H9 (cell line): ENCODE measurements around the gene INSIG1. TPM values are rescaled to one million over a fixed set of nuclear protein-coding genes. Genes with fewer than 3 reads are reported as not detected.

Experiments
- DNase-seq: peaks from one replicate; pipeline ENCODE4 v3.0.0-alpha.2; 2017
- H2AFZ ChIP-seq: one replicate; pipeline ENCODE4 v1.6.1; 2013; ENCODE audit warnings: mild to moderate bottlenecking, low read length, control low read depth, moderate library complexity
- H2AK5ac ChIP-seq: 2 replicates; pipeline ENCODE4 v1.6.1; 2013; ENCODE audit warnings: low read length, control low read depth, mixed read lengths; ENCODE audit not compliant: insufficient read length
- H2BK120ac ChIP-seq: one replicate; pipeline ENCODE4 v1.6.1; 2013; ENCODE audit warnings: low read depth, mild to moderate bottlenecking, low read length, control low read depth, inconsistent platforms; ENCODE audit not compliant: poor library complexity, severe bottlenecking
- H2BK12ac ChIP-seq: 2 replicates; pipeline ENCODE4 v1.6.1; 2013; ENCODE audit warnings: low read length, control low read depth, mixed read lengths, low read depth; ENCODE audit not compliant: insufficient read length
- H2BK15ac ChIP-seq: 2 replicates; pipeline ENCODE4 v1.6.1; 2013; ENCODE audit warnings: low read depth, low read length, control low read depth
- H2BK20ac ChIP-seq: one replicate; pipeline ENCODE4 v1.6.1; 2013; ENCODE audit warnings: low read depth, mild to moderate bottlenecking, low read length, control low read depth, inconsistent platforms; ENCODE audit not compliant: poor library complexity, severe bottlenecking
- H2BK5ac ChIP-seq: 2 replicates; pipeline ENCODE4 v1.6.1; 2013; ENCODE audit warnings: low read length, control low read depth, mixed read lengths; ENCODE audit not compliant: insufficient read length
- H3K14ac ChIP-seq: 2 replicates; pipeline ENCODE4 v1.6.1; 2013; ENCODE audit warnings: low read length, control low read depth; ENCODE audit not compliant: insufficient read depth
- H3K18ac ChIP-seq: 2 replicates; pipeline ENCODE4 v1.6.1; 2013; ENCODE audit warnings: low read depth, mild to moderate bottlenecking, mixed read lengths, low read length, control low read depth; ENCODE audit not compliant: insufficient read length
- H3K23ac ChIP-seq: 2 replicates; pipeline ENCODE4 v1.6.1; 2013; ENCODE audit warnings: low read length, control low read depth, mixed read lengths, low read depth; ENCODE audit not compliant: insufficient read length
- H3K23me2 ChIP-seq: 2 replicates; pipeline ENCODE4 v1.6.1; 2013; ENCODE audit warnings: low read depth, mild to moderate bottlenecking, mixed read lengths, low read length, control low read depth; ENCODE audit not compliant: insufficient read length, poor library complexity, severe bottlenecking
- H3K27ac ChIP-seq: 2 replicates; pipeline ENCODE4 v1.5.1; 2013; ENCODE audit warnings: low read length, control low read depth, mixed read lengths, low read depth; ENCODE audit not compliant: insufficient read length
- H3K27me3 ChIP-seq: 2 replicates; pipeline ENCODE4 v1.6.1; 2013; ENCODE audit warnings: low read length, control low read depth, inconsistent platforms; ENCODE audit not compliant: insufficient read depth
- H3K4ac ChIP-seq: 2 replicates; pipeline ENCODE4 v1.6.1; 2013; ENCODE audit warnings: low read depth, mild to moderate bottlenecking, control low read depth, inconsistent platforms, low read length, moderate library complexity
- H3K4me1 ChIP-seq: 2 replicates; pipeline ENCODE4 v1.6.1; 2013; ENCODE audit warnings: low read length, control low read depth, inconsistent platforms; ENCODE audit not compliant: insufficient read depth
- H3K4me2 ChIP-seq: 2 replicates; pipeline ENCODE4 v1.6.1; 2013; ENCODE audit warnings: low read length, control low read depth, mixed read lengths; ENCODE audit not compliant: insufficient read length, insufficient read depth
- H3K56ac ChIP-seq: 2 replicates; pipeline ENCODE4 v1.6.1; 2013; ENCODE audit warnings: low read depth, mild to moderate bottlenecking, mixed read lengths, low read length, control low read depth; ENCODE audit not compliant: insufficient read length
- H3K79me1 ChIP-seq: 2 replicates; pipeline ENCODE4 v1.6.1; 2013; ENCODE audit warnings: low read depth, mild to moderate bottlenecking, moderate library complexity, low read length, control low read depth, inconsistent platforms; ENCODE audit not compliant: insufficient read depth, poor library complexity, severe bottlenecking
- H3K79me2 ChIP-seq: 2 replicates; pipeline ENCODE4 v1.6.1; 2013; ENCODE audit warnings: low read length, control low read depth, inconsistent platforms; ENCODE audit not compliant: insufficient read depth
- H3K9ac ChIP-seq: 2 replicates; pipeline ENCODE4 v1.6.1; 2013; ENCODE audit warnings: low read length, control low read depth, mixed read lengths; ENCODE audit not compliant: insufficient read length; ENCODE audit errors: extremely low read depth
- H3K9me3 ChIP-seq: one replicate; pipeline ENCODE4 v1.6.1; 2013; ENCODE audit warnings: low read depth, low read length, inconsistent platforms; ENCODE audit not compliant: control insufficient read depth
- H3T11ph ChIP-seq: one replicate; pipeline ENCODE4 v1.6.1; 2013; ENCODE audit warnings: mild to moderate bottlenecking, low read length, control low read depth, inconsistent platforms
- H4K20me1 ChIP-seq: one replicate; pipeline ENCODE4 v1.6.1; 2013; ENCODE audit not compliant: control insufficient read depth, insufficient read length, insufficient read depth
- H4K5ac ChIP-seq: 2 replicates; pipeline ENCODE4 v1.6.1; 2013; ENCODE audit warnings: low read depth, mild to moderate bottlenecking, mixed read lengths, low read length, control low read depth; ENCODE audit not compliant: insufficient read length
- H4K8ac ChIP-seq: replicated peaks from 2 replicates; pipeline ENCODE4 v1.6.1; 2013; ENCODE audit warnings: low read length, control low read depth, mixed read lengths, low read depth; ENCODE audit not compliant: insufficient read length
- H4K91ac ChIP-seq: 2 replicates; pipeline ENCODE4 v1.6.1; 2013; ENCODE audit warnings: low read depth, mild to moderate bottlenecking, moderate library complexity, mixed read lengths, low read length, control low read depth; ENCODE audit not compliant: insufficient read length
- H3K27ac Mint-ChIP-seq, 3 experiments: 2 replicates in 2 of 3; 3 replicates in 1 of 3; pipeline ENCODE4 v1.8.0; 2020 to 2021; ENCODE audit warnings: mixed read lengths in 3 of 3, mild to moderate bottlenecking in 1 of 3, moderate library complexity in 1 of 3
- H3K27me3 Mint-ChIP-seq: 2 replicates; pipeline ENCODE4 v1.8.0; 2021; ENCODE audit warnings: low read depth, mild to moderate bottlenecking, moderate library complexity, mixed read lengths
- H3K36me3 Mint-ChIP-seq, 3 experiments: 2 replicates in 2 of 3; 3 replicates in 1 of 3; pipeline ENCODE4 v1.8.0; 2020 to 2021; ENCODE audit warnings: low read depth in 3 of 3, mixed read lengths in 3 of 3; ENCODE audit not compliant: insufficient read depth in 1 of 3
- H3K4me1 Mint-ChIP-seq, 2 experiments: 2 replicates each; pipeline ENCODE4 v1.8.0; 2020; ENCODE audit warnings: mixed read lengths in 2 of 2
- H3K4me3 Mint-ChIP-seq, 2 experiments: 2 replicates in 1 of 2; 3 replicates in 1 of 2; pipeline ENCODE4 v1.8.0; 2020 to 2021; ENCODE audit warnings: mild to moderate bottlenecking in 2 of 2, mixed read lengths in 2 of 2, moderate library complexity in 1 of 2
- H3K9me3 Mint-ChIP-seq, 2 experiments: 2 replicates in 1 of 2; 3 replicates in 1 of 2; pipeline ENCODE4 v1.8.0; 2020; ENCODE audit warnings: mild to moderate bottlenecking in 2 of 2, mixed read lengths in 2 of 2, moderate library complexity in 1 of 2
- CTCF ChIP-seq: fragments of 200-600 bp; sonication (generic); conservative IDR thresholded peaks from 3 replicates; pipeline ENCODE4 v1.8.0; 2021; ENCODE audit warnings: antibody characterized with exemption, mild to moderate bottlenecking
- WGBS: extraction: QIAGEN DNeasy Blood & Tissue Kit; methylation state at CpG from one replicate; pipeline ENCODE4 v1.1.7; 2013; ENCODE audit warnings: missing lambda C conversion rate, low lambda C conversion rate, mixed read lengths; ENCODE audit not compliant: insufficient read length; ENCODE audit errors: extremely low coverage; 5-methylcytosine and 5-hydroxymethylcytosine counted together
- total RNA-seq: library from RNA; stranded (reverse); gene quantifications from 2 replicates; pipeline ENCODE4 v1.2.1, GENCODE V29; 2021

The INSIG1 gene
- total RNA-seq, 1 experiment from 2014 or later, result 23.3 TPM

- WGBS, result no CpG with 5 or more reads among the region's 13 CpGs
- H2AK5ac ChIP-seq, result no peak overlapping the region
- no peaks in the 10 kb centered on the region for H3K9me3 Mint-ChIP-seq
- no peak overlapping the region for H3K27ac Mint-ChIP-seq
- no peaks in the 10 kb centered on the region for H3K27me3 ChIP-seq
- H3K27me3 Mint-ChIP-seq, result peaks cover 3% of the 10 kb centered on the region; the same call in 1 of the 2 replicates
- no peak overlapping the region for H3K23ac ChIP-seq
- H3K14ac ChIP-seq, result no peak overlapping the region
- no peak overlapping the region for H3K4ac ChIP-seq
- H3K4me1 Mint-ChIP-seq, result peaks cover 2 to 4% of the 10 kb centered on the region in 2 experiments; a peak in 2 of 4 replicates
- no peak overlapping the region for H2BK12ac ChIP-seq
- no peak overlapping the region for H2BK120ac ChIP-seq
- no peaks in the 10 kb centered on the region for H3K79me2 ChIP-seq
- H3K4me2 ChIP-seq, result no peak overlapping the region
- H2BK15ac ChIP-seq, result no peak overlapping the region
- no peak for DNase-seq
- no peaks in the 10 kb centered on the region for H3K23me2 ChIP-seq
- H3K79me1 ChIP-seq, result no peaks in the 10 kb centered on the region
- no peaks in the 10 kb centered on the region for H4K20me1 ChIP-seq
- H4K5ac ChIP-seq, result no peak overlapping the region
- no peaks in the 10 kb centered on the region for H3K4me1 ChIP-seq
- no peaks in the 10 kb centered on the region for H3K36me3 Mint-ChIP-seq
- H3K18ac ChIP-seq, result no peak overlapping the region
- H3K56ac ChIP-seq, result no peak overlapping the region
- H2AFZ ChIP-seq, result no peak overlapping the region
- H4K8ac ChIP-seq, result no peak overlapping the region
- no peak overlapping the region for H3T11ph ChIP-seq
- no peaks in the 10 kb centered on the region for H3K9me3 ChIP-seq
- H3K27ac ChIP-seq, result no peak overlapping the region
- TF ChIP-seq CTCF, result no peak
- H3K4me3 Mint-ChIP-seq, result no peak overlapping the region
- H4K91ac ChIP-seq, result no peak overlapping the region
- H2BK5ac ChIP-seq, result no peak overlapping the region
- no peak overlapping the region for H2BK20ac ChIP-seq
- no peak overlapping the region for H3K9ac ChIP-seq
Measured at GRCh38 chr7:155260498-155260872, 37.2 kb upstream of the INSIG1 start.
